Measurements from ENCODE around the gene C8A.

Gene C8A

GRCh38 chr1:56934430-56935060, 79.9 kb downstream of the C8A start:
- peak; percentile 8 for DNase-seq (ENCODE audit: low read depth)
- no peak for TF ChIP-seq CTCF (IDR thresholded peaks at IDR 0.05; ENCODE audit: insufficient read depth, low read depth, low read length, missing control alignments)
- no peak overlapping the region for H3K4me3 ChIP-seq (ENCODE audit: low read length)

- no peak overlapping the region for H3K4me3 ChIP-seq (ENCODE audit: low read length)
- no peak for TF ChIP-seq CTCF (IDR thresholded peaks at IDR 0.05; ENCODE audit: insufficient read depth, low read depth, low read length, missing control alignments)
- no peak for DNase-seq (ENCODE audit: low read depth)
These were observed 84.0 kb downstream of the C8A start for GRCh38 chr1:56938646-56939045.

- H3K4me3 ChIP-seq (ENCODE audit: low read length): no peak overlapping the region
- no peak for DNase-seq (ENCODE audit: low read depth)
- TF ChIP-seq CTCF (IDR thresholded peaks at IDR 0.05; ENCODE audit: insufficient read depth, low read depth, low read length, missing control alignments): no peak
These were observed 84.6 kb downstream of the C8A start for GRCh38 chr1:56939209-56939608.

DNA sequence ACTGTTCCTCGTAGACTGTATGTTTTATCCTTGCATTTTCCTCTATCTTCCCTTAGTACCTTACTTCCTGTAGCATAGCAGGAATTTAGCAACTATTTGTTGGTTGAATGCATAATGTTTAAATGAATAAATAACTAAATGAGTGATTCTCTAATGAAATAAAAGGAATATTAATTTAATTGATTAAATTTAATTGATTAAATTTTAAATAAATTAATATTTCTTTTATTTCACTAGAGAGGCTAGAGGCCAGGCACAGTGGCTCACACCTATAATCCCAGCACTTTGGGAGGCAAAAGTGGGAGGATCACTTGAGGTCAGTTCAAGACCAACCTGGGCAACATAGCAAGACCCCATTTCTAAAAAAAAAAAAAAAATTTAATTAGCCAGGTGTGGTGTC, 85.4 kb downstream of the C8A start:
- no peak overlapping the region for H3K4me3 ChIP-seq (ENCODE audit: low read length)
- no peak for DNase-seq (ENCODE audit: low read depth)
- no peak for TF ChIP-seq CTCF (IDR thresholded peaks at IDR 0.05; ENCODE audit: insufficient read depth, low read depth, low read length, missing control alignments)

DNA sequence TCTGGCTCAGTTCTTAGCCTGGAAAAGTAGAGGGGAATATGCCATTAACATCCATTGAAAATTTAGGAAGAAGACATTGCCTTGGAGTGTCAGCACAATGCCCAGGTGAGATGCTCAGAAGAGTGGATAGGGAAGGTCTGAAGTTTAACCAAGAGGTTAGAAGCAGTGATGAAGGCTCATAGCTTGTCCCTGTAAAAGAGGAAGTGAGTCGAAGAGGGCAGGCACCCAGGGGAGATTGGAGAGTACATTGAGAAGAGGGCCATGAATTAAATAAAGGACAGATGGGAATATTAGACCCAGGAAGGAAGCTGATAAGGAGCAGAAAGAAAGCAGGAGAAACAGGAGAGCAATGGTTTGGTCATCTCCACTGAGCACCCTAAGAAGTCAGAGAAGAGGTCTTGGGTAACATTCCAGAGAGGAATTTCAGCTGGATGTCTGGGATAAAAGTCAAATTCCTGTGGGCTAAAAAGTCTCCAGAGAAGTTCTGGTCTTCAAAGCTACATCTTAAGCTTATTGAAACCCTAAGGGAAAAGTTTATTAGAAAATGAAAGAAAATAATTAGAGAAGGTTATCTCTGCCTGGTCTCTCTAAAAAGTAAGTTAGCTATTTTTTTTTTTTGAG, 93.9 kb downstream of the C8A start:
- no peak overlapping the region for H3K4me3 ChIP-seq (ENCODE audit: low read length)
- no peak for TF ChIP-seq CTCF (IDR thresholded peaks at IDR 0.05; ENCODE audit: insufficient read depth, low read depth, low read length, missing control alignments)
- DNase-seq (ENCODE audit: low read depth): no peak

GRCh38 chr1:56952501-56952900, 97.9 kb downstream of the C8A start:
- no peak for DNase-seq (ENCODE audit: low read depth)
- no peak for TF ChIP-seq CTCF (IDR thresholded peaks at IDR 0.05; ENCODE audit: insufficient read depth, low read depth, low read length, missing control alignments)
- no peak overlapping the region for H3K4me3 ChIP-seq (ENCODE audit: low read length)

DNA sequence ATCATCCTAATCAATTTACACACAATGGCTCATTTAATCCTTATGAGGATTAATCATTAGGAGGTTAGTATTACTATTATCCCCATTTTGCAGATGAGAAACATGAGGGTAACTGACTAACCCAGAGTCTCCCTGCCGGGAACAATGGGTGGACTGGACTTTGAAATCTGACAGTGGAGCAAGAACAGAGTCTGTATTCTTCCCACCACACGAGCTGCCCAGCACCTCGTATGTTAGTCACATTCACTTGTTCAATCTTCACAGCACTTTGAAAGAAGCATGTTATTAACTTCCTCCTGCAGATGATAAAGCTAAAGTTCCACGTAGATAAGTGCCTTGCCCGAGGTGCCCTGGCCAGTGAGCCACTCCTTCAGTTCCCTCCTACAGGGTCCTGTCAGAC, 98.8 kb downstream of the C8A start:
- no peak for TF ChIP-seq CTCF (IDR thresholded peaks at IDR 0.05; ENCODE audit: insufficient read depth, low read depth, low read length, missing control alignments)
- no peak overlapping the region for H3K4me3 ChIP-seq (ENCODE audit: low read length)
- no peak for DNase-seq (ENCODE audit: low read depth)

All from epithelial cell of esophagus (primary cell).